ENCODE results near the gene BEND7.
"Not testable (repeated sequence)": the region's sequence is repeated elsewhere in the genome, so short reads cannot be mapped to it uniquely, and the experiment has no call there.

The BEND7 gene

DNA sequence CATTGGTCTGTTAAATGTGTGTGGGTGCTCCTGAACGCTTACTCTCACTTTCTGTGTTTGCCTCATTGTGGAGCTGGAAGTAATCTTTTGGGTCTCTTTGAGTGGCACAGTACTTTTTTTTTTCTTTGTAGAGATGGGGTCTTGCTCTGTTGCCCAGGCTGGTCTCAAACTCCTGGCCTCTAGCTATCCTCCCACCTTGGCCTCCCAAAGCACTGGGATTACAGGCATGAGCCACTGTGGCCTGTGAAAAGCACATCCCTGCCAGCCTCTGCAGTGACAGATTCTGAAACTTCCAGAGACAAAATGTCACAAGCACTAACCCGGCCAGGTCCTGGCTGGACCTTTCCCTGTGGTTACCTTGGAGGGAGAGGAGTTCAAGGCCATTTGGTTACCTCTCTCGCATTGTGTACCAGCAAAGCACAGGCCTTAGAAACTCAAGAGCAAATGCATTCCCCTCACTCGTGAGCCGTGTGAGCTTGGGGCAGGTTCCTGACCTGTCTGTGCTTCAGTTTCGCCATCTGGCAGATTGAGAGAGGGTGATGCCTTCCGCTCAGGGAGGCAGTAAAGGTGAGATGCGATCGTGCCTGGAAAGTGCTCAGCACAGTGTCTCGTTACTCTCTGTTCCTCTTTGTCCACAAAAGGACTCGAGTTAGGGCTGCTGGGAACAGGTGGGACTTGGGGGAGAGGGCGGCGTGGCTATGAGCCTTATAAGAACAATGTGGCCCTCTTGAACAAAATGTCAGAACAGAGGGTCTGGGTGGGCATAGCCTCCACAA is 108.1 kb downstream of the BEND7 start:
- DNase-seq (ENCODE audit: low spot score): no peak

DNA sequence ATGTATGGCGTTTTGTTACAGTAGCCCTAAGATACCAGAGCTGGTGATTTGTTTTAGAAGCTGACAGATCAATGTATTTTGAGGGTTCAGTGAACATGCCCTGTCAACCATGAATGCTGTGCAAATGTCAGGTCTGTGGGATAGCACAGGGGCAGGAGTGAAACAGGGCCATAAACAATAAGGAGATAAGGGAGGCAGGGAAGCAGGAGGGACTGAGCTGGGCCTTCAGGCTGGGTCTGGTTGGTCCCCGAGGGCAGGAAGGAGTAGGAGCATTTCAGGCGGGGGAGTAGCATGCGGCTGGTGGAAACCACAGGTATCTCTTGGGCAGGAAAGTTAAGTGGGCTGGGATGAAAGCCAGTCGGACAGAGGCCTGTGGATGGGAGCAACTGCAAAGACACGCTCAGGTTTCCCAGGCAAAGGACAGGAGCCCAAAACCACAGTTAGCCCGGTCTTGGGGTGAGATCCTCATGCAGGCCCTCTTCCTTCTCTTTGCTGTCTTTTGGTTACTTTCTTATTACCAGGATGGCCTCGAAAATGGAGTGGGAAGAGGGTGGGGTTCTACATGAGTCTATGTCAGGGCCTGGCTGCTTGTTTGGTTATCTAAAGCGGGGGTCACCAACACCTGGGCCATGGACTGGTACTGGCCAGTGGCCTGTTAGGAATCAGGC is 111.2 kb downstream of the BEND7 start:
- no peak for DNase-seq (ENCODE audit: low spot score)

DNA sequence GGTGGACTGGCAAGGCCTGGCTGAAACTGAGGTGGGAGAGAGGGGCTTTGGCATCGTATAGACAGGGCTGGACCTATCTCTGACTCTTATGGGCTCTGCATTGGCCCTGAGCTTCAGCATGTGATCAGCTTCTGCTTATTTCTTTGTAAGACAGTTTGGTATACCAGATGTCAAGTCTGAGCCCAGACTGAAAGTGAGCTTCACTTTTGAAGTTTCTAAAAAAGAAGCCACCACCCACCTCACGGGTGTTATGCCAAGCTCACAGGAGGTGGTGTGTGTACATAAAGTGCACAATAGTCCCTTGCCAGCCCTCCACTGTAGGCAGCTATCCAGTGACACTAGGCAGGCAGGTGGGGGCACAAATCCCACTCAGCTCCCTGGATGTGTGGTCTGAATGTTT is 112.1 kb downstream of the BEND7 start:
- no peak for DNase-seq (ENCODE audit: low spot score)

DNA sequence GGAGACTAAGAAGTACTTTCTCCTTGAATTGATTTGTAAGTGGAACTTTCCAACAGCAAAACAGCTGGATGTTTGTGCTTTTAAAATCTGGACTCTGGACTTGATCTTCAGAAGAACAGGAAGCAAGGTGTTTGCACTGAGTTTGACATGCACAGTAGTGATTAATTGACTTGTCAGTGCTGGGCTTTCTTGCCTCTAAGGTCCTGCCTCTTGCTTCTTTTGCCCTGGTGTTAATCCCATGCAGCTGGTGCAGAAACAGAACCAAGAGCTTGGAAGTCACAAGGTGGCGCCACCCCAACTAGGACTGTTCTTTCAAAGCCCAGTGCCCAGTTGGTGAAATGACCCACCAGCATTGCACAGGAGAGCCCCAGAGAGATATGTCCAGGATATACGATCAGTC is 114.0 kb downstream of the BEND7 start:
- DNase-seq (ENCODE audit: low spot score): no peak

DNA sequence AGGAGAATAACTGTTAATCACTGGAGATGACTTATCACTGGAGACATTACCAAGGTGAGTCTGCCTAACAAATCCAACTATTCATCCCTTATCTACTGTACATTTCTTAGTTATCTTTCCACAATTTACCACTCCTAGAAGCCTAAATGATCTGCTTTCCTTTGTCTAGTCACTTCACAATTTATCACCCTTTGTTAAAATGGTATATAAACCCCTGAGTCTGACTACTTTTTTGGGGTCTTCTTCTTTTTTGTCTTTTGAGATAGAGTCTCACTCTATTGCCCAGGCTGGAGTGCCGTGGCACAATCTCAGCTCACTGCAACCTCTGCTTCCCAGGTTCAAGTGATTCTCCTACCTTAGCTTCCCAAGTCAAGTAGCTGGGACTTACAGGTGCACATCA is 114.7 kb downstream of the BEND7 start:
- DNase-seq (ENCODE audit: low spot score): no peak

DNA sequence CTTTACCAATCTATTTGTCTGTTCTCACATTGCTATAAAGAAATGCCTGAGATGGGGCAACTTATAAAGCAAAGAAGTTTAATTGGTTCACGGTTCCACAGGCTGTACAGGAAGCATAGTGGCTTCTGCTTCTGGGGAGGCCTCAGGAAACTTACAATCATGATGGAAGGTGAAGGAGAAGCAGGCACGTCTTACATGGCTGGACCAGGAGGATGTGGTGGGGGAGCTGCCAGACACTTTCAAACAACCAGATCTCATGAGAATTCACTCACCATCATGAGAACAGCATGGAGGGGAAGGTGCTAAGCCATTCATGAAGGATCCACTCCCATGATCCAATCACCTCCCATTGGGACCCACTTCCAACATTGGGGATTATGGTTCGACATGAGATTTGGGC is 115.9 kb downstream of the BEND7 start:
- no peak for DNase-seq (ENCODE audit: low spot score)

DNA sequence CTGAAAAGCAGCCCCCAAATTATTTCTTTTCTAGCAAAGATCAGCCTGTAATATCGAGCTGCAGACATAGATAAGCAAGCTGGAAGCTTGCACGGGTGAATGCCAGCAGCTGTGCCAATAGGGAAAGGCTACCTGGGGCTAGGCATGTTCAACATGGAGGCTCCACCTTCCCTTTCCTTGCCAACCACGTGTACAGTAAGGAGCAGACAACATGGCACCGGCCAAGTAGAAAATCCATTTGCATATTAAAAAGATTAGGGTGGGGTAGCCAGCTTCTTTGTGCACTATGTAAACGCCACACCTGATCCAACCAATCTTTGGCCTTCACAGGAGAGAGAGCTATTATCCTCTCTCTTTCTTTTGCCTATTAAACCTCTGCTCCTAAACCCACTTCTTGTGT is 124.0 kb downstream of the BEND7 start:
- DNase-seq (ENCODE audit: low spot score): no peak

DNA sequence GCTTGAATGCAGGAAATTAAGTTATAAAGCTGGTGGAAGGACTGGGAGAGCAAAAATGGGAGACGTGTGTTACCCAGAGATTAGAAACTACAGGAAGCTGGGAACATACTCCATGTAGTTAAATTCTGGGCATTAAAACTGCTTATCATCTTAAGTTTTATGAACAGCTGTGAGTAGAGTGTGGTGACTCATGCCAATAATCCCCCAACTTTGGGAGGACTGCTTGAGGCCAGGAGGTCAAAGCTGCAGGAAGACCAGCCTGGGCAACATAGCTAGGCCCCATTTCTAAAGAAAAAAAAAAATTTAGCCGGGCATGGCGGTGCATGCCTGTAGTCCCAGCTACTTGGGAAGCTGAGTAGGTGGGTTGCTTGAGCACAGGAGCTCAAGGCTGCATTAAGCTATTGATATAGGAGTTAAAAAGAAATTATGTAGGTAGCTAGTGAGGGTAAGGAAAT is 124.5 kb downstream of the BEND7 start:
- no peak for DNase-seq (ENCODE audit: low spot score)

DNA sequence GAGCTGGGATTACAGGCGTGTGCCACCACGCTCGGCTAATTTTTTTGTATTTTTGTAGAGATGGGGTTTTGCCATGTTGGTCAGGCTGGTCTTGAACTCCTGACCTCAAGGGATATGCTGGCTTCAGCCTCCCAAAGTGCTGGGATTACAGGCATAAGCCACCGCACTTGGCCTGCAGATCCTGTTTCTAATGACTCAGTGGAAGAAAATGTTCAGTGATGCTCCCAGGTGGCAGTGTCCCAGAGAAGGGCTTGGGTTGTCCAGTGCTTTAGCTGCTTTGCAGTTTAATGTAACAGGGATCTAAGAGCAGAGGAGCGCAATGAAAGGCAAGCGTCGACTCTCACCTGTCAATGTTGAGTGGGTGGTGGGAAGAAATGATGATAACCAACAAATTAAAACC is 125.4 kb downstream of the BEND7 start:
- DNase-seq (ENCODE audit: low spot score): not testable (repeated sequence)

DNA sequence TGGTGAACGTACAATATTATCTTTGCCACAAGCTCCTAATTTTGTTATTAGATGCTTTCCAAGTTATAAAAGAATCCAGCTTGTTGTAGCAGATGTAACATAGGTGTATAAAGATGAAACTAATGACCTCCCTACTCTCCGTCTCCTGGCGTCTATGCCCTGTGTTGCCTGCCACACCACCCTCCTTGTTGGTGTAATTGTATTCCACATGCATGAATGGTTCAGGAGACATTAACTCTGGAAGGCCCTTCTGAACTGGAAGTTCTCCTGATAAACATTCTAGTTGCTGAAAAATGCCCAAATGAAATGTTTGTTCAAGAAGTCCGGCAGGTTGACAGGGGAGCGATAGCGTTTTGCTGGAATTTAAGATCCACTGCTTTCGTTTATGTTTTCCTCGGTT is 126.8 kb downstream of the BEND7 start:
- DNase-seq (ENCODE audit: low spot score): no peak

DNA sequence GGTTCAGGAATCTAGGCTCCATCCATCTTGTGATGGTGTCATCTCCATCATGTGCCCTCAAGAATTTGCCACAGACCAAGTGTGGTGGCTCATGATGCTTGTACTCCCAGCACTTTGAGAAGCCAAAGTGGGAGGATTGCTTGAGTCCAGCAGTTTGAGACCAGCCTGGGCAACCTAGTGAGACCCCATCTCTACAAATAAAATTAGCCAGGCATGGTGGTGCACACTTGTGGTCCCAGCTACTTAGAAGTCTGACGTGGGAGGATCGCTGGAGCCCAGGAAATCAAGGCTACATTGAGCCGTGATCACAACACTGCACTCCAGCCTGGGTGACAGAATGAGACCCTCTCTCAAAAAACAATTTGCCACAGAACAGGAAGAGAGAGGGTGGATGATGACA is 127.7 kb downstream of the BEND7 start:
- DNase-seq (ENCODE audit: low spot score): no peak

DNA sequence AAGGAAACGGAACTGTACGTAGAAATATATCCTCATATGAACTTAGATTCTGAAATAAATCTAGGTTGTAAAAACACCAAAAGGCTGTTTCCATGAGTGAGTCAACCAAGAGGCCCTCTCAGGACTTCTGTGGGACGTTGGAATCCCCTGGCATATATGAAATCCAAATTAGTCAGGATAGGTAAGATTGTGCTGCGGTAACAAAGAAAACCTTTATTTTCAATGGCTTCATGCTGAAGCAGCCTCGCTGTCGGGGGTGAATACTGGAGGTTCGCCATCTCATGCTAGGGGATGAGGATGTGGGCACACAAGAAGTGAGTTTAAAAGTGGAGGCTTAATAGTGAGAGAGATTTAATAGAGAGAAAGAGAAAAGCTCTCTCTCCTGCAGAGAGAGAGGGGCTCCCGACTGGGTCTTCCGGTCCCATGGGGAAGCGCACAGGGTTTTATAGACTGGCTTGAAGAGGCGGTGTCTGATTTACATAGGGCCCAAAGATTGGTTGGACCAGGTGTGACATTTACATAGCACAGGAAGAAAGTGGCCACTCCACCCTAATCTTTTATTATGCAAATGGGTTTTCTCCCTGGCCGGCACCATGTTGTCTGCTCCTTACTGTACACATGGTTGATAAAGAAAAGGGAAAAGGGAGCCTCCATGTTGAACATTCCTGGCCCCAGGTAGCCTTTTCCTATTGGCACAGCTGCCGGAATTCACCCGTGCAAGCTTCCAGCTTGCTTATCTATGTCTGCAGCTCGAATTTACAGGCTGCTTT is 128.4 kb downstream of the BEND7 start:
- DNase-seq (ENCODE audit: low spot score): no peak

DNA sequence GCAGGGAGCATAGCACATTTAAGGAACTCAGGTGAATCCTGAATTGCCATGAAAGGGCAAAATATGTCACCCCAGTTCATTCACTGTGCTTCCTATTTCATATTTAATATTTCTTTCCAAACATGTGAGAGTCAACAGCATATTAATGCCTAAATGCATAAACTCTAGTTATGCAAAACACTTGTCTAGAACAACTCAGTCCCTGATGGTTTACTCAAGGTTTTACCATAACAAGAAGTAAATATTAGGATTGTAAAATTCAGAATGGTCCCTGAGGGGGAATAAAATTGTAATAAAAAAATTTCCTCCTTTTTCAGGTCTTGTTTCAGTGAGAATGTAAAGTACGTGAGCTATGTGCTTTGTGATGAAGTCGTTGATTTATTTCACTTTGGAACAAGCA is 129.1 kb downstream of the BEND7 start:
- DNase-seq (ENCODE audit: low spot score): no peak

DNA sequence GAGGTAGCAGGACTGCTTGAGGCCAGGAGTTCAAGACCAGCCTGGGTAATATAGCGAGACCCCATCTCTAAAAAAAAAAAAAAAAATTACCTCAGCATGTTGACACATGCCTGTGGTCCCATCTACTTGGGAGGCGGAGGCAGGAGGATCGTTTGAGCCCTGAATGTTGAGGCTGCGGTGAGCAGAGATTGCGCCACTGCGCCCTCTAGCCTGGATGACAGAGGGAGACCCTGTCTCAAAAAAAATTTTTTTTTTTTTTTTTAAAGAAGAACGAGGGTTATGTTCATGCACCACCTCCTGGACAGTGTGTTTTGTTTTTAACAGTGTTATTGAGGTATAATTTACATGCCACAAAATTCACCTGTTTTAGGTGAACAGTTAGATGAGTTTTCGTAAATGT is 129.6 kb downstream of the BEND7 start:
- DNase-seq (ENCODE audit: low spot score): no peak

DNA sequence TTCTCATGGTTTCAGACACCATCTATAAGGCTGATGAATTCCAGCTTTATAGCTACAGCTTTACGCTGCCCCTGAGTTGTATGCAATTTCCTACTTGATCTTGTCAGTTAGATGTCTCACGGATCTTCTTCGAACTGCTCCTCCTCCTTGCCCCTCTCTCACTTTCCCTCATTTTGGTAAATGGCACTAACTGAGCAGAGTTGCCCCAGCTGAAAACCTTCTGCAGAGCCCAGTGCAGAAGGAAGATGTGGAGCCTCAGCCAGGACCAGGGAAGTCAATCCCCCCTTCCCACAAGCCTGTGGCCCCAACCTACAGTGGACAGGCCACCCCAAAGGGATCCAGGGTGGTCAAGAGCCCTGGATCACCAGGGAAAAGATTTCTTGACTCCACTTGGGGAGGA is 131.8 kb downstream of the BEND7 start:
- no peak for DNase-seq (ENCODE audit: low spot score)

DNA sequence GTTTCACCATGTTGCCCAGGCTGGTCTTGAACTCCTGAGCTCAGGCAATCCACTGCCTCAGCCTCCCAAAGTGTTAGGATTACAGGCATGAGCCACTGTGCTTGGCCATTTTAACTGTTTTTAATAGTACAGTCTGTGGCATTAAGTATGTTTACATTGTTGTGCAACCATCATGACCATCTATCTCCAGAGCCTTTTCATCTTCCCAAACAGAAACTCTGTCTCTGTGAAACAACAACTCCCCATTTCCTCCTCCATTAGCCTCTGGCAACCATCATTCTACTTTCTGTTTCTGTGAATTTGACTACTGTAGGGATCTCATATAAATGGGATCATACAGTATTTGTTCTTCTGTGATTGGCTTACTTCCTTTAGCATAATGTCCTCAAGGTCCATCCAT is 132.4 kb downstream of the BEND7 start:
- no peak for DNase-seq (ENCODE audit: low spot score)

DNA sequence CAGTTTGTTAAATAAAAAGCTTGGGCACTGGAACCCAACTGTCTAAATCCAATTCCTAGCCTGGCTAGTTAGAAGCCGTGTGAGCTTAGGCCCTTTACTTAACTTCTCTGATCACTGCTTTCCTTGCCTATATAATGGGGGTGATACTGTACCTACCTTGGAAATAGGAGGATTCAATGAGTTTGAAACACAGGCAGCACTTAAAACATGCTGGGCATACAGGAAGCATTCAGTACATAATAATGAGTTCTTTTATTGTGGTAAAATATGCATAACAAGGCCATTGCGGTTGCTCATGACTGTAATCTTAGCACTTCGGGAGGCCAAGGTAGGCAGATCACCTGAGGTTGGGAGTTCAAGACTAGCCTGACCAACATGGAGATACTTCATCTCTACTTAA is 133.3 kb downstream of the BEND7 start:
- DNase-seq (ENCODE audit: low spot score): no peak

DNA sequence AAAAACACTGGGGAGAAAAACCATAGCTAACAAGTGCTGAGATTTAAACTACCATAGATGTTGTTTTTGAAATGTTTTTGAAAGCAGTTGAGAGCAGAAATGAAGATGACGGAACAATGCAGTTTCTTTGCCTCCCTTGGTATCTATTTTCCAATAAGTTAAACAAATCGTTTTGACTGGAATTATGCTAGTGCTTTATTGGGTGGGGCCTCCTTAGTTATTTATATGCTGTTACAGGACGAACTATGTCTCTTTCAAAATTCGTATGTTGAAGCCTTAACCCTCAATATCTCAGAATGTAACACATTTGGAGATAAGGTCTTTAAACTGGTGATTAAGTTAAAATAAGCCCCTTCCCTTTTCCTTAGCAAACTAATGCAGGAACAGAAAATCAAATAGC is 135.2 kb downstream of the BEND7 start:
- no peak for DNase-seq (ENCODE audit: low spot score)

DNA sequence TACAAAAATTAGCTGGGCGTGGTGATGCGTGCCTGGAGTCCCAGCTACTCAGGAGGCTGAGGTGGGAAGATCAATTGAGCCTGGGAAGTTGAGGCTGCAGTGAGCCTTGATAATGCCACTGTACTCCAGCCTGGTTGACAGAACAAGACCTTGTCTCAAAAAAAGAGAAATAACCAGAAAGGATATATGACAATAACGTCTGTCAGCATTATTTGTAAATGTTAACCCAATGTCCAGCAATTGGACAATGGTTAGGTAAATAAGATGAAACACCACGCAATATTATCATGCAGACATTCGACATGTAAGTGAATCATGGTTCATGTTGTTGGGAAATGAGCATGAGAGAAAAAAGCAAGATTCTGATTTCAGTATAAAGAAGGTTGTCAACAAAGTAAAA is 136.1 kb downstream of the BEND7 start:
- no peak for DNase-seq (ENCODE audit: low spot score)
